NCI-H2081 treated with DMSO at 0.1 percent for 48 hours (cell line): ENCODE measurements around the gene FHIP1B.
"Not testable (repeated sequence)": the region's sequence is repeated elsewhere in the genome, so short reads cannot be mapped to it uniquely, and the experiment has no call there.

ENCODE experiments used
- DNase-seq: peaks from one replicate; lab custom pipeline; 2025; lab: John Stamatoyannopoulos, UW

FHIP1B gene

DNA sequence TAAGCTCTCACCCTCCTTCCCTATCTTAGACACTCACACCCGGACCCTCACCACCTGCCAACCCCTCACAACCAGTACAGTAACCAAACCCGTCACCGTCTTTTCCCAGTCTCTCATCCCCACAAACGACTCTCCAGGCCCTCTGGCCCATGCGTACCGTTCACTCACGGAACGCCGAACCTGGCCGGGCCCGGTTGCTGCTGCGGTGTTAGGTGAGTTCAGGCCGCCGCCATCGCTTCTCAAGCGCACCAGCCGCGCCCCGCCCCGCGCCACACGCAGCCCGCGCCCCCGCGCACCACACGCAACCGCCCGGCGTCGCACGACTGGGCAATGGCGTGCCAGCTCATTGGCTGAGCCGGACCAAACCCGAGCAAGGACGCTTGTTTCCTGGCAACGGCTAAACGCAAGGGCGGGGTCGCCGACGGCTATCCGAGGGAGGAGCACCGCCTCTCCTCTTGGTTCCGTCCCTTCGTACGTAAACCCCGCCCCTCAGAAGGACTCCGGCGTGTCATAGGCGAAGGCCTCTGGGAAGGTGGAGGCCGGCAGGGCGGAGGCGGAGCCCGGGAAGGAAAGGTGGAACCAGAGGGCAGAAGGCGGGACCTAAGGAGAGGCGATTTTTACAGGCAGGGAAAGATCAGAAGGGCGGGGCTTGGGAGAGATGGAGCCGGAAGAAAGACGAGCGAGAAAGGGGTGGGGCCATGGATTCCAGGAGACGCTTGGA lies at the start of gene FHIP1B:
FHIP1B (minus strand) TSS at position 250 of the 721 bp plus-strand sequence. CDS start 10,120 bp downstream, outside the sequence.
- peak; percentile 97 for DNase-seq

DNA sequence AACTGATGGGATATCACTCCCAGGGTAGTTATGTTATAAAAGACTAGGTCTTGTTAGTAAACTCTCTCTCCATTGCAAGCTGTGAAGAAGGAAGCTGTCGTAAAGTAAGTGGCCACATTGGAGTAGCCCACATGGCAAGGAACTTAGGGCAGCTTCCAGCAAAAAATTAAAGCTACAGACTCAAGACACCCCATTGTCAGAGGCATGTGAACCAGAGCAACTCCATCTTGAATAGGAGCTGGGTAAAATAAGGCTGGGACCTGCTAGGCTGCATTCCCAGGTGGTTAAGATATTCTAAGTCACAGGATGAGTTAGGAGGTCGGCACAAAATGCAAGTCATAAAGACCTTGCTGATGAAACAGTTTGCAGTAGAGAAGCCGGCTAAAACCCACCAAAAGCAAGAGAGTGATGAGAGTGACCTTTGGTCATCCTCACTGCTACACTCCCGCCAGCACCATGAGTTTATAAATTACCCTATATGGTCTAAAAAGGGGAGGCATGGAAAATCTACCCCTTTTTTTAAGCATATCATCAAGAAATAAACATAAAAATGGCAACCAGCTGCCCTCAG lies 49.1 kb upstream of the FHIP1B start:
- no peak for DNase-seq

DNA sequence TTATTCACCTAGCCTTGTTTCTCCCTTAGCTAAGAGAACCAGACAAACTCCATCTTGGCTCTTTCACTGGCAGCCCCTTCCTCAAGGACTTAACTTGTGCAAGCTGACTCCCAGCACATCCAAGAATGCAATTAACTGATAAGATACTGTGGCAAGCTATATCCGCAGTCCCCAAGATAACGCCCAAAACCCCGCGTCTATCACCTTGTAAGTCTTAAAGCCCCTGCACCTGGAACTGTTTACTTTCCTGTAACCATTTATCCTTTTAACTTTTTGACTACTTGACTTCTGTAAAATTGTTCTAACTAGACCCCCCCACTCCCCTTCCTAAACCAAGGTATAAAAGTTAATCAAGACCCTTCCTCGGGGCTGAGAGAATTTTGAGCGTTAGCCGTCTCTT lies 46.4 kb upstream of the FHIP1B start:
- not testable (repeated sequence) for DNase-seq

DNA sequence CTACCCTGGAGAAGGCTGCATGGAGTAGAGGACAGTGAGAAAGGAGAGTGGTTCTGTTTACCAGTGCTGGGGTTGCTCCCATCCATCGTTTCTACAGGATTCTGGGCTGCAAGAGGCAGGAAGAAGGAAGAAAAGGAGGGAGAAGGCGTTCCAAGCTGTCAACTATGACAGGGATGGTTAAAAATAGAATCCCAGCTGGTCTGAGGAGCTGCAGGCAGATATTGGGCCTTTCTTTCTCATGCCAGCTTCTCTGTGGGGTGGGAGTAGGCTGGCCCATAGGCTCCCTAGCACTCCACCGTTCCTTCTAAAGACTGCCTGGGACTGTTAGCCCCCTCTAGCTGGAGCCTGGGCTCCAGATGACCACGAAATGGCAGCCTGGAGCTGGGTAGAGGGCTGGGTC lies 38.8 kb upstream of the FHIP1B start:
- no peak for DNase-seq

DNA sequence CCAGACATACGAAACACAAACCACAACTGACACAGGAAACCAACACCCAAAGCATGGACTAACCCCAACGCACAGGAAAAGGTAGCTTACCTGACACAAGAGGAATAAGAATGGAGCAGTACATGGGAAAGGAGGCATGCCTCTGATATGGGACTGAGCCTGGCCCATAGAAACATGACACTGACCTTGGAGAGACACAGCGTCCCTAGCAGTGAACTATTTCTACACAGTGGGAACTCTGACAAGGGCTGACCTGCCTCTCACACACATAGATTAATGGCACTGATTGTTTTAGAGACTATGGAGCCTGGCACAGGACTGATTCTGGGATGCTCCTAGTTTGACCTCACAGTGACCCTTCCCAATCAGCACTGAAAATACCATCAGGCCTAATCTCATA lies 37.2 kb upstream of the FHIP1B start:
- DNase-seq = no peak

DNA sequence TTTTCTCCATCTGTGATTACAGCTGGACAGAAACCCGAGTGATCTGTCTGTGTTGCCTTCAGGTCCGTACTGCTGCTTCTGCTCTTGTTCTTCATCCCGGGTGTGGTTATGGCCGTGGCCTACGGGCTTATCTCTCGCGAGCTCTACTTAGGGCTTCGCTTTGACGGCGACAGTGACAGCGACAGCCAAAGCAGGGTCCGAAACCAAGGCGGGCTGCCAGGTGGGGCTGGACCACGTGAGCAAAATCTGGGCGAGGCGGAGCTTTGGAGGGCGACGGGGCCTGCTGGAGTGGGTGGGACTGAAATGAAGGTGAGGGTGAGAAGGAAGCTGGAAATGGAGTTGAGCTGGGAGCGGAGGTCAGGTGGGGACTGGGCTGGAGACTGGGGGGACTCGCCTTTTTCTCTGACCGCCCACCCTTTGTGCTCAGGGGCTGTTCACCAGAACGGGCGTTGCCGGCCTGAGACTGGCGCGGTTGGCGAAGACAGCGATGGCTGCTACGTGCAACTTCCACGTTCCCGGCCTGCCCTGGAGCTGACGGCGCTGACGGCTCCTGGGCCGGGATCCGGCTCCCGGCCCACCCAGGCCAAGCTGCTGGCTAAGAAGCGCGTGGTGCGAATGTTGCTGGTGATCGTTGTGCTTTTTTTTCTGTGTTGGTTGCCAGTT lies 36.3 kb upstream of the FHIP1B start:
- DNase-seq = no peak

DNA sequence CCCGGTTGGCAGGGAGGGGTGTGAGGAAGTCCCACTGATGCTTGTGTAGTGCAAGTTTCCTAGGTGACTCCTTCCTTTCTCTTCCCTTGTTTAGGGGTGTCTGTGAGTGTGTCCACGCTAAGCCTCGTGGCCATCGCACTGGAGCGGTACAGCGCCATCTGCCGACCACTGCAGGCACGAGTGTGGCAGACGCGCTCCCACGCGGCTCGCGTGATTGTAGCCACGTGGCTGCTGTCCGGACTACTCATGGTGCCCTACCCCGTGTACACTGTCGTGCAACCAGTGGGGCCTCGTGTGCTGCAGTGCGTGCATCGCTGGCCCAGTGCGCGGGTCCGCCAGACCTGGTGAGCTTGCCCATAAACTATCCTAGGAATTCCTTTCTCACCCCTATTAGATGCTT lies 35.6 kb upstream of the FHIP1B start:
- no peak for DNase-seq

DNA sequence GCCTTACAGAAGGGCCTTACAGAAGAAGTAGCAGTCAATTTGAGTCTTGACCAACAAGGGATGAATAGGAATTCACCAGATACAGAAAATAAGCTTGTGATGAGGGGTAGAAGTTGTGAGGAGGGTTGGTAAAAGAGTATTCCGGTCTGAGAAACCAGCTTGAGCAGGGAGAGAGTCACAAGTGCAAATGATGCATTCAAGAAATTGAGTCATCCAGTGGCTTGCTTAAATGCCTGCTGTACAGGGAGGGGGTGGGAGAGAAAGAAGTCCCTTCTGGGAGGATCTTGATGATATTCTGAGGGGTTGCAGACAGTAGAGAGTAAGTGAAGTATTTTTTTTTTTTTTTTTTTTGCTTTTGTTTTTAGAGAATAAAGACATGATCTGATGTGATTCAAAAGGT lies 34.4 kb upstream of the FHIP1B start:
- DNase-seq = no peak

DNA sequence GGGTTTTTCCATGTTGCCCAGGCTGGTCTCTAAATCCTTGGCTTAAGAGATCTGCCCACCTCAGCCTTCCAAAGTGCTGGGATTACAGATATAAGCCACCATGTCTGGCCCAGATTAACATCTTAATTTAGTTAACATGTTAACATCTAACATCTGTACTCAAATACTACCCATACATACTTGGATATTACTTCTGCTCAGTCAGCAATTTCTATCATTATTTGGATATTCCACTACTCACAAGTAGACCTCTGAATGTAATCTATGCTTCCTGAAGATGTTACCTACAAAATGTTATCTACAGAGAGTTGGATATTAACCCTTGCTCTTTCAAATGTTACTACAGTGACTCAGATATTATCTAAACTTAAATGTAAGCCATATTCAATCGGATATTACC lies 29.2 kb upstream of the FHIP1B start:
- DNase-seq = no peak

DNA sequence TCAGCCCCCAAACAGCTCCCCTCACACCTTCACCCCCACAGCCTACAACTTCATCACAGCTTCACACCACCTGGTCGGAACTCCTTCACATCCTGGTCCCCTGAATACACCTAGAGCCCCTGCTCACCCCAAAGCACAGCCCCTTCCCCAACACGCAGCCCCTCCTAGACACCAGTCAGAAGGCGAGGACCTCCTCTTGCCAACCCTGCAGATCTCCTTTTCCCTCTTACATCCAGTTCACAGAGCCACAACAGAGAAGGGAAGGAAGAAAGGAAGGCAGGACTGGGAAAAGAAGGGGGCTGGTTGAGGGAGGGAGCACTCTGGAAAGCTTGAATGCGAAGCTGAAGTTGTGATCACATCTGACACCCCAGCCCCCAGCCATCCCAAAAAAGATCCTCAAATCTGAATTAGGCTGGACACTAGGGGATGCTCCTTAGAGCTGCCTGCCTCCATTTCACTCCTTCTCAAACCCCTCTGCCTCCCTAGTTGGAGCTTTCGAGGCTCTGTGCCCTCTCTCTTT lies 25.8 kb upstream of the FHIP1B start:
- no peak for DNase-seq

DNA sequence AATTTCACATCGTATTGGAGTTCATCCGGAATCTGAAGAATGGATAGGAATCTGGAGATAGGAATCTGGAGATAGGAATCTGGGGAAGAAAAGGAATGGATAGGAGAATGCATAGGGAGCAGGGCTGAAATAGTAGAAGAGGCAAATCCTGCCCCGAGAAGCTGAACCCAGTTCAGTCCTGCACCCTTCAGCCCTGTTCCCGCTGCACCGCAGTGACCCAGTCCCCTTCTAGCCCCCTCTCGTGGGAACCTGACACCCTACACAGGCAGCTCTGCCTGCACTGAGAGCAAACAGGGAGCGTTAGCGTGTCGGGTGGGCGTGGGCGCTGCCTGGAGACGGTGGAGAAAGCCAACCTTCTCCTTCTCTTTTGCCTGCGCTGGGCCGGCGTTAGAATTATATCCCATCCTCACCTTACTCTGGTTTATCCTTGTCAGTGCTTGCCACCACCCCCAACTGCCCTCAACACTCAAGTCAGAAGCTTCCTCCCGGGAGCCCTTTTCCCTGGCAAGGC lies 24.2 kb upstream of the FHIP1B start:
- no peak for DNase-seq

DNA sequence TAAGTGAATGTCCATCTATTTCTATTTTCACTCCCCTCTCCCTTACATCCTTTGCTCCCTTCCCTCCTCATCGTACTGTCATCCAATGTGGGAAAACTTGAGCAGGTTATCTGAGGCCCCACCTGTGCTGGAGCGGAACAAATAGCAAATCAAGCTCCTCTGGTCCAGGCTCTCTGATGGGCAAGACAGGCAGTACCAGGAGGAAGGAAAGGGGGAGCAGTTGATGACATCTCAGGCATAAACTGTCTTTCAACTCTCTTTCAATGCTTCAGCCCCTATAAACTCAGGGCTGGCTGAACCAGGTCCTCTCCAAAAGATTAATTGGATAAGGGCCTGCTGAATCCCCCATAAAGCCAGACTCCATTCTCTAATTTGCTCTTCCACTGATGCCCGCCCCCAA lies 23.7 kb upstream of the FHIP1B start:
- no peak for DNase-seq

DNA sequence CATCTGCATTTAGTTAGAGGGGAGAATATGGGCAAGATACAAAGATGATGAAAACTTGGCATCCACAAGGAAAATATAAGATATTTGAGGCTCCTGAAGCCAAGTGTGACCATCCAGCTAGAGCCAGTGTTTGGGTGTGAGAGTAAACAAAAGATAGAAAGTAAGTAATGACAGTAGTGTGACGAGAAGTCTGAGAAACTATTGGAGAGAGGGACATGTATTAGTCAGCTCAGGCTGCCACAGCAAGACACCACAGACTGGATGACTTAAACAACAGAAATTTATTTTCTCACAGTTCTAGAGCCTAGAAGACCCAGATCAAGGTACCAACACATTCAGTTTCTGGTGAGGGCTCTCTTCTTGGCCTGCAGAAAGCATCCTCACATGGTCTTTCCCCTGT lies 18.8 kb upstream of the FHIP1B start:
- no peak for DNase-seq

DNA sequence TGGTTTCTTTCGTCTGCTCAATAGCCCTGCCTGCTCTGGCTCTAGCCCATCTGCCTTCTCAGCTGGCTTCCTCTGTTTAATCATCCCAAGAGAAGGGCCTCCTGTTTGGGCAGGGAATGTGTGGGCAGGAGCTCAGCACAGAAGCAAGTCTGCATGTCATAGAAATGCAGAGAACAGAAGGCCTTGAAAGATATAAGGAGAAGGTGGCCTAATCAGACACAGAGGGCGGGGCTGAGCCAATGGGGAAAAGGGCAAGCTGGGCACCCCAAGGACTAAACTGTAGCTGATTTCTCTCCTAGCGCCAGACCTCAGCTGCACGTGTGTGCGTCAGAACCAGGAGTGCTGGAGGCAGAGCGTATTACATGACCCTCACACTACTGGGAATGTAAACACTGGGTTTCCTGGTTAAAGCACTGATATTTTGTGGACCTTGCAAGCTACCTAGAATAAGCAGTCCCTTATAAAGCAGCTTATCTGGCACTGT lies 17.6 kb upstream of the FHIP1B start:
- DNase-seq = no peak

DNA sequence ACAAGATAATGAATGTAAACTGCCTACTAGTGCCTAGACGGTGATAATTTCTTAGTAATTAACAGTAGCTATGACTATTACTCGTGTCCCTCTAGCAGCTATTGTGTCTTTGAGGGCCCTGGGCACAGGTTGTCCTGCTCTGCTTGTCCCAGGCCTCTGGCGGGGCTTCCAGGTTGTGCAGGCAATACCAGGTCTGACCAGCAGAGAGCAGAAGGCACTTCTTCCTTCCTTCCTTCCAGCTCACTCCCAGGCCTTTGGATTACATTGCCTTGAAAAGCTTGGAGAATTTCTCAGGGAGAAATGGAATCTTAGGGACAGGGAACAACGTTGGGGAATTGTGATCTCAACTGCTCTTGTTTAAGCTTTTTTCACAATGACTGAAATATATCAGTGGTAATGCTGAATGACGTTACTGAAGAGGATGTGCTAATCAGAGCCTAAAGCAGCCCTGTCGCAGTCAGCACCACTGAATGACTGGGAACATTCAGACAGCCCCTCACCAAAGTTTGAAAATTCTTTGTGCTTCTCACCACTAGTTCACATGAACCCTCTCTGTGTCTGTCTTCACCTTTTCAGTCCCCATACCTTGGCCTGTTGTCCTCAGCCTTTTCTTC lies 16.8 kb upstream of the FHIP1B start:
- no peak for DNase-seq

DNA sequence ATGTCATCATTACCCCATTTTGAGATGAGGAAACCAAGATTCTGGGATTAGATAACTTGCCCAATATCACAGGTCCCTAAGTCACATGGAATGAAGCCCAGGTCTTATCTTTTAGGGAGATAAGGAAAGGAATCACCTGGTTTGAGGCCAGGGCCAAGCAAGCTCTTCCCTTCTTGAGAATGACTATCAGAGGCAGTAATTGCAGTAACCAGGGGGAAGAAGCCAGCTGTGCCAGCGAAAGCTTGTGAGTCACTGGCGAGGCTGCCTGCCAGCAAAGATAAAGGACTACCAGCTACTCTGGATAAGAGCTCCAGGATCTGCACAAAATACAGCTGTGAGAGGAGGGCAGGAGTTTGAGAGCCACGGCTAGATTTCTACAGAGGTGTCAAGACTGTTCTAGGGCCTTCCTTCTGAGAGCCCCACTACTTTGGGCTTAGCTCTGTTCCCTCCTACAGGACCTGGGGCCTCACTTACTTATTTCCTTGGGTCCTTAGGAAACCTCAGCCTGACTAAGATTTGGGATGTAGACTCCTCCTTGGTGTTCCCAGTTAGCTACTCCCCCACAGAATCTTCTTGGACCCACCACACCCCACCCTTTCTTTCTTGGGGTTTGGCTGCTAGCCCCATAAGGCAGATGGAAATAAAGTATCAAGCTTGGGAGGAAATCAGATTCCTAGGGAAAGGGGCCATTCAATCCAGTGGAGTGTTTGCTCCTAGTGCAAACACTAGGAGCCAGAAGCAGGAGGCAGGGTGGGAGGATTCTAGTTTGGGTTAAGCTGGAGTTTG lies 15.5 kb upstream of the FHIP1B start:
- no peak for DNase-seq

DNA sequence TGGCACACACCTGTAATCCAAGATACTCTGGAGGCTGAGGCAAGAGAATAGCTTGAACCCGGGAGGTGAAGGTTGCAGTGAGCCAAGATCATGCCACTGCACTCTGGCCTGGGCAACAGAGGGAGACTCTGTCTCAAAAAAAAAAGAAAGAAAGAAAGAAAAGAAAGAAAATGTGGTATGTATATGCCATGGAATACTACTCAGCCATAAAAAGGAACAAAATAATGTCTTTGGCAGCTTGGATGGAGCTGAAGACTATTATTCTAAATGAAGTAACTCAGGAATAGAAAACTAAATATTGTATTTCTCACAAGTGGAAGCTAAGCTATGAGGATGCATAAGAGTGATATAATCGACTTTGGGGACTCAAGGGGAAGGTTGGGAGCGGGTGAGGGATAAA lies 14.5 kb upstream of the FHIP1B start:
- not testable (repeated sequence) for DNase-seq

DNA sequence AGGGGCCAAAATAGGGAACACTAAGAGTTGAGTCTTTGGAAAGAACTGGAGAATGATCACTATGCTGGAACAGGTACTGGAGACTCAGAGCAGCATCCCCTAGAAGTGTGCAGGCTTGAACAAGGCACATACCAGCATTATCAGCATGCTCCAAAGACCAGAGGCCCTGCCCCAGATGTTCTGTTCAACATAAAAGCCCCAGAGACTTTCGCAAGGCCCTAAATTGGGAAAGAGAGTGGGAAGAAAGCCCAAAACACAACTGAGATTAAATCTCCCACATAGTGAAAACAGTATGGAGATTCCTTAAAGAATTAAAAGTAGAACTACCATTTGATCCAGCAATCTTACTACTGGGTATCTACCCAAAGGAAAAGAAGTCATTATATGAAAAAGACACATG lies 13.8 kb upstream of the FHIP1B start:
- no peak for DNase-seq

DNA sequence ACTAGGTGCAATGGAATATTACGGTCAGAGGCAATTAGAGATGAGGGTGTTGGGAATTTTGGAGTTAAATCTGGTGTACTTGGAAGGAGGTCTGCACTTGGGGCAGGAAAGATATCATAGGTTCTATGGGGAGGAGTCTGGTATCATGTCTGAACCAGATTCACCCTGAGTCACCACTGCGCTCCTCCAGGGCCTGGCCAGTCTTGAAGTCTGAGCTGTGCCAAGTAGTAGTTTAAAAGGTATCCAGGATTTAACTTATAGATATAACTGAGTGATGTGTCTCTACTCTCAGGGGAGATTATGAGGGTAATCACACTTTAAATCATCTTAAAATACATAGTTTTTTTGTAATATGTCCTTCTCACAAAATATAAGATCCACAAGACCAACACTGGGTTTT lies 11.1 kb upstream of the FHIP1B start:
- no peak for DNase-seq

DNA sequence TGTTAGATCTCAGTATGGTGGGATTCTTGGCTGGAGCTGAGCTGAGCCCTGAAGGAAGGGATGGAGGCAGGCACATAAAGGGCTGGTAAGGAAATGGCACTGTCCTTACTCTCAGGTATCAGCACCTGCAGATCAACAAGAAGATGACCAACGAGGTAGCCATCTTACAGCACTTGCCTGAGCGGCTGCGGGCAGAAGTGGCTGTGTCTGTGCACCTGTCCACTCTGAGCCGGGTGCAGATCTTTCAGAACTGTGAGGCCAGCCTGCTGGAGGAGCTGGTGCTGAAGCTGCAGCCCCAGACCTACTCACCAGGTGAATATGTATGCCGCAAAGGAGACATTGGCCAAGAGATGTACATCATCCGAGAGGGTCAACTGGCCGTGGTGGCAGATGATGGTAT lies 6.9 kb upstream of the FHIP1B start:
- no peak for DNase-seq

DNA sequence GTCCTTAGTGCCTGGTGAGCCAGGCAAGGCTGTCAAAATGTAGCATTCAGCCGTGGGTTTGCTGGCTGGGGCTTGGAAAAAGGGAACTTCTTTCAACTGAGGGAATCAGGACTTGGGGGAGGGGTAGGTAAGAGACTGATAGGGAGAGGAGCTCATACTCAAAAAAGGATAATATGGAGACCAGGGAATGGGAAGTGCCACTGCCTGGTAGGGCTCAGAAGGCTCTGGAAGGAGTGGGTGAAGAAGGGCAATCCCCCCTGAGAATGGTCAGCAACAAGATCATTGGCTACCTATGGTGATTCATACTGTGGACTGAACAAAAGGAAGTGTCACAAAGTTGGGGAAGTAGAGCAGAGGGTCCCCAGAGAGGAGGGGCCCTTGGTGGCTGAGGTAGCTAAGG lies 6.3 kb upstream of the FHIP1B start:
- DNase-seq = no peak

DNA sequence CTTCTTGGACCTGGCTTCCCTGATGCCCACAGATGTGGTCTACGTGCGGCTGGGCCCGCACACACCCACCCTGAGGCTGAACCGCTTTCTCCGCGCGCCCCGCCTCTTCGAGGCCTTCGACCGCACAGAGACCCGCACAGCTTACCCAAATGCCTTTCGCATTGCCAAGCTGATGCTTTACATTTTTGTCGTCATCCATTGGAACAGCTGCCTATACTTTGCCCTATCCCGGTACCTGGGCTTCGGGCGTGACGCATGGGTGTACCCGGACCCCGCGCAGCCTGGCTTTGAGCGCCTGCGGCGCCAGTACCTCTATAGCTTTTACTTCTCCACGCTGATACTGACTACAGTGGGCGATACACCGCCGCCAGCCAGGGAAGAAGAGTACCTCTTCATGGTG lies 5.7 kb upstream of the FHIP1B start:
- no peak for DNase-seq
